ENCODE measurements around the gene NKX1-1.

GRCh38 chr4:1367936-1368289 is 38.3 kb downstream of the NKX1-1 start:
- TF ChIP-seq, protein P1, sequence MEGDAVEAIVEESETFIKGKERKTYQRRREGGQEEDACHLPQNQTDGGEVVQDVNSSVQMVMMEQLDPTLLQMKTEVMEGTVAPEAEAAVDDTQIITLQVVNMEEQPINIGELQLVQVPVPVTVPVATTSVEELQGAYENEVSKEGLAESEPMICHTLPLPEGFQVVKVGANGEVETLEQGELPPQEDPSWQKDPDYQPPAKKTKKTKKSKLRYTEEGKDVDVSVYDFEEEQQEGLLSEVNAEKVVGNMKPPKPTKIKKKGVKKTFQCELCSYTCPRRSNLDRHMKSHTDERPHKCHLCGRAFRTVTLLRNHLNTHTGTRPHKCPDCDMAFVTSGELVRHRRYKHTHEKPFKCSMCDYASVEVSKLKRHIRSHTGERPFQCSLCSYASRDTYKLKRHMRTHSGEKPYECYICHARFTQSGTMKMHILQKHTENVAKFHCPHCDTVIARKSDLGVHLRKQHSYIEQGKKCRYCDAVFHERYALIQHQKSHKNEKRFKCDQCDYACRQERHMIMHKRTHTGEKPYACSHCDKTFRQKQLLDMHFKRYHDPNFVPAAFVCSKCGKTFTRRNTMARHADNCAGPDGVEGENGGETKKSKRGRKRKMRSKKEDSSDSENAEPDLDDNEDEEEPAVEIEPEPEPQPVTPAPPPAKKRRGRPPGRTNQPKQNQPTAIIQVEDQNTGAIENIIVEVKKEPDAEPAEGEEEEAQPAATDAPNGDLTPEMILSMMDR (IDR thresholded peaks at IDR 0.05; ENCODE audit: low read depth, low read length, poor library complexity, severe bottlenecking) = no peak
- TF ChIP-seq EZH2phosphoT487 (IDR thresholded peaks at IDR 0.05; ENCODE audit: borderline replicate concordance, low read length) = no peak
